Globus pallidus (tissue), 1 donor: ENCODE measurements around the gene PRKG1.

Source experiments
- DNase-seq: peaks from one replicate; pipeline ENCODE4 v3.0.0-alpha.2; 2015; ENCODE audit warnings: low spot score

Gene PRKG1

GRCh38 chr10:51074238-51075028 lies at the start of gene PRKG1:
PRKG1 (plus strand) TSS chr10:51074487.
- DNase-seq, result peak; percentile 49

- no peak for DNase-seq
Observed at GRCh38 chr10:51028420-51028819, 45.9 kb upstream of the PRKG1 start.

GRCh38 chr10:51029172-51029641 lies 45.1 kb upstream of the PRKG1 start:
- DNase-seq, result no peak

- DNase-seq, result no peak
Observed at GRCh38 chr10:51030480-51030879, 43.8 kb upstream of the PRKG1 start.

- DNase-seq, result no peak
Observed at GRCh38 chr10:51031950-51032349, 42.3 kb upstream of the PRKG1 start.

- no peak for DNase-seq
Observed at GRCh38 chr10:51034769-51035168, 39.5 kb upstream of the PRKG1 start.

- no peak for DNase-seq
Observed at GRCh38 chr10:51035344-51035743, 38.9 kb upstream of the PRKG1 start.

GRCh38 chr10:51045871-51046270 lies 28.4 kb upstream of the PRKG1 start:
- DNase-seq, result no peak

GRCh38 chr10:51046654-51047053 lies 27.6 kb upstream of the PRKG1 start:
- no peak for DNase-seq

- DNase-seq, result no peak
Observed at GRCh38 chr10:51047857-51048256, 26.4 kb upstream of the PRKG1 start.

GRCh38 chr10:51048792-51049191 lies 25.5 kb upstream of the PRKG1 start:
- DNase-seq, result no peak

GRCh38 chr10:51052163-51052562 lies 22.1 kb upstream of the PRKG1 start:
- DNase-seq, result no peak

- DNase-seq, result no peak
Observed at GRCh38 chr10:51057925-51058324, 16.4 kb upstream of the PRKG1 start.

GRCh38 chr10:51063166-51063565 lies 11.1 kb upstream of the PRKG1 start:
- DNase-seq, result no peak

- peak; percentile 10 for DNase-seq
Observed at GRCh38 chr10:51063659-51064535, 10.4 kb upstream of the PRKG1 start.

- no peak for DNase-seq
Observed at GRCh38 chr10:51066231-51066630, 8.1 kb upstream of the PRKG1 start.

GRCh38 chr10:51072210-51072609 lies 2.1 kb upstream of the PRKG1 start:
- no peak for DNase-seq

- no peak for DNase-seq
Observed at GRCh38 chr10:51072921-51073434, 1.3 kb upstream of the PRKG1 start.

GRCh38 chr10:51073453-51074237 lies 642 bp upstream of the PRKG1 start:
- DNase-seq, result peak; percentile 13

- DNase-seq, result no peak
Observed at GRCh38 chr10:51075043-51075872, 971 bp downstream of the PRKG1 start.

- no peak for DNase-seq
Observed at GRCh38 chr10:51075873-51076229, 1.6 kb downstream of the PRKG1 start.
